ENCODE results near the gene HSP90AA1. TPM values are rescaled to one million over a fixed set of nuclear protein-coding genes. Genes with fewer than 3 reads are reported as not detected.

Gene HSP90AA1
- total and polyA plus RNA-seq, 2 of the 8 experiments (the other 6 are each of a cell fraction or from before 2014, with no cell fraction given): 339 to 878 TPM

- Histone ChIP-seq H3K79me1 (ENCODE audit: low read depth, low read length) (no peaks in the 10 kb centered on the region), H2AFZ (ENCODE audit: low read length) (no peak overlapping the region), H3K14ac (ENCODE audit: insufficient read length) (no peak overlapping the region), H3K4ac (replicated peaks; ENCODE audit: insufficient read length, low read depth, low read length) (no peak overlapping the region), H4K91ac (replicated peaks; ENCODE audit: insufficient read length, low read length) (no peak overlapping the region), H2BK20ac (ENCODE audit: low read length) (no peak overlapping the region), H4K8ac (ENCODE audit: extremely low read depth, insufficient read depth, low read length) (no peak overlapping the region), H3K9ac (replicated peaks in 1 of 4; ENCODE audit: extremely low read depth in 1 of 4, low read depth in 3 of 4, low read length in 3 of 4) (no peak overlapping the region), H3K4me1 (replicated peaks in 1 of 4; ENCODE audit: control insufficient read depth in 3 of 4, insufficient read depth in 4 of 4, low read length in 3 of 4) (no peaks in the 10 kb centered on the region), H3K9me3 (ENCODE audit: insufficient read depth in 2 of 2, low read depth in 1 of 2, low read length in 1 of 2) (no peaks in the 10 kb centered on the region), H3K36me3 (ENCODE audit: control insufficient read depth in 2 of 4, insufficient read depth in 4 of 4, low read length in 3 of 4) (peaks cover under 1 to 14% (median 5%) of the 10 kb centered on the region in 4 experiments; a peak in 7 of 8 replicates), H2BK15ac (ENCODE audit: low read length) (no peak overlapping the region), H3K23ac (ENCODE audit: insufficient read length) (no peak overlapping the region), H3K4me2 (ENCODE audit: insufficient read depth in 1 of 2, low read depth in 2 of 2, low read length in 2 of 2) (no peak overlapping the region), H4K20me1 (replicated peaks in 1 of 2; ENCODE audit: control insufficient read depth in 1 of 2, insufficient read depth in 2 of 2, low read length in 2 of 2) (peaks cover 0 to under 1% of the 10 kb centered on the region in 2 experiments), H3K27ac (ENCODE audit: low read depth, low read length) (no peak overlapping the region), H2BK120ac (replicated peaks; ENCODE audit: low read depth, low read length) (no peak overlapping the region), H3K79me2 (ENCODE audit: control insufficient read depth in 1 of 2, insufficient read depth in 2 of 2, low read length in 2 of 2) (no peaks in the 10 kb centered on the region), H4K5ac (ENCODE audit: insufficient read length, low read depth, low read length) (no peak overlapping the region), H3K27me3 (replicated peaks in 1 of 4; ENCODE audit: control insufficient read depth in 3 of 4, extremely low read depth in 1 of 4, insufficient read depth in 3 of 4, low read length in 3 of 4) (no peaks in the 10 kb centered on the region), H3K23me2 (ENCODE audit: low read depth, low read length) (no peaks in the 10 kb centered on the region), H3K56ac (replicated peaks; ENCODE audit: insufficient read length, low read depth, low read length) (no peak overlapping the region), H2BK5ac (ENCODE audit: low read depth, low read length) (no peak overlapping the region), H3K18ac (ENCODE audit: extremely low read depth, low read length) (no peak overlapping the region), H2AK5ac (ENCODE audit: low read depth, low read length) (no peak overlapping the region), H2BK12ac (ENCODE audit: low read depth, low read length) (no peak overlapping the region), H3K4me3 (ENCODE audit: extremely low read depth in 1 of 4, insufficient read depth in 2 of 4, low read depth in 3 of 4, low read length in 4 of 4) (no peak overlapping the region)
- DNase-seq (ENCODE audit: low read depth in 1 of 2, low spot score in 2 of 2): no peak
- 82% methylated on average over 4 of the region's 4 CpGs; no CpG with 5 or more reads in 1 of the 2 experiments for WGBS, 2 experiments (ENCODE audit: extremely low coverage in 1 of 2, insufficient coverage in 1 of 2, insufficient read length in 1 of 2, insufficient replicate concordance in 2 of 2, low coverage in 1 of 2, low lambda C conversion rate in 2 of 2, missing lambda C conversion rate in 1 of 2)
- ChIA-PET CTCF (ENCODE audit: partially characterized antibody) (no interaction called here), POLR2A (ENCODE audit: partially characterized antibody) (interaction anchor here (1.3 to 5.4 kb wide), 3 partner anchors 13 to 22 kb away, joined by 5 to 39 read pairs (median 7); partner anchors contain the start of gene HSP90AA1)
- no peak for FAIRE-seq
- TF ChIP-seq SRF (IDR thresholded peaks at IDR 0.05; ENCODE audit: low read depth, low read length) (no peak), CHD2 (IDR thresholded peaks at IDR 0.05; ENCODE audit: low read length) (no peak), TCF12 (IDR thresholded peaks at IDR 0.05; ENCODE audit: low read depth, low read length) (no peak), TEAD4 (IDR thresholded peaks at IDR 0.05; ENCODE audit: low read depth, low read length) (no peak), SP4 (IDR thresholded peaks at IDR 0.05; ENCODE audit: low read length) (no peak), CBX8 (IDR thresholded peaks at IDR 0.05; ENCODE audit: borderline replicate concordance, low read depth, low read length) (no peak), CHD1 (IDR thresholded peaks at IDR 0.05; ENCODE audit: low read depth, low read length) (no peak), EZH2 (IDR thresholded peaks at IDR 0.05; ENCODE audit: low read depth, low read length, severe bottlenecking) (no peak), PHF8 (conservative IDR thresholded peaks at IDR 0.05; ENCODE audit: low read depth, low read length) (no peak), BCL11A (IDR thresholded peaks at IDR 0.05; ENCODE audit: low read depth in 2 of 2, low read length in 2 of 2) (no peak), RNF2 (IDR thresholded peaks at IDR 0.05; ENCODE audit: borderline replicate concordance, low read depth, low read length, missing control alignments, poor library complexity, severe bottlenecking) (no peak)
Measured at GRCh38 chr14:102074415-102074964, 12.4 kb downstream of the HSP90AA1 start.

All from H1 (cell line).